Activated naive CD4-positive, alpha-beta T cell treated with Interleukin-2 at 50 U/mL for 16 hours (primary cell): ENCODE measurements around the gene FANCD2.
"Not testable (repeated sequence)": the region's sequence is repeated elsewhere in the genome, so short reads cannot be mapped to it uniquely, and the experiment has no call there.

Experiments used
- DNase-seq: peaks from one replicate; pipeline ENCODE4 v3.0.0-alpha.2; 2020

The FANCD2 gene

GRCh38 chr3:10017636-10018292 lies 8.5 kb upstream of the FANCD2 start:
- peak; percentile 53 for DNase-seq

GRCh38 chr3:10018806-10019205 lies 7.4 kb upstream of the FANCD2 start:
- DNase-seq, result not testable (repeated sequence)

GRCh38 chr3:10019326-10019725 lies 6.9 kb upstream of the FANCD2 start:
- DNase-seq, result no peak

GRCh38 chr3:10021856-10022775 lies 4.1 kb upstream of the FANCD2 start:
- DNase-seq, result no peak

GRCh38 chr3:10023587-10024310 lies 2.5 kb upstream of the FANCD2 start:
- no peak for DNase-seq

- DNase-seq, result no peak
These were observed 793 bp upstream of the FANCD2 start for GRCh38 chr3:10025205-10026083.

- no peak for DNase-seq
These were observed 14.8 kb downstream of the FANCD2 start for GRCh38 chr3:10041034-10041433.

GRCh38 chr3:10047876-10048275 lies 21.6 kb downstream of the FANCD2 start:
- DNase-seq, result no peak

- not testable (repeated sequence) for DNase-seq
These were observed 26.8 kb downstream of the FANCD2 start for GRCh38 chr3:10053054-10053453.

GRCh38 chr3:10055097-10055496 lies 28.9 kb downstream of the FANCD2 start:
- no peak for DNase-seq

- not testable (repeated sequence) for DNase-seq
These were observed 43.8 kb downstream of the FANCD2 start for GRCh38 chr3:10070077-10070476.

GRCh38 chr3:10074666-10075065 lies 48.4 kb downstream of the FANCD2 start:
- no peak for DNase-seq

GRCh38 chr3:10081871-10082270 lies 55.6 kb downstream of the FANCD2 start:
- no peak for DNase-seq

GRCh38 chr3:10085738-10086137 lies 59.5 kb downstream of the FANCD2 start:
- no peak for DNase-seq

- no peak for DNase-seq
These were observed 62.0 kb downstream of the FANCD2 start for GRCh38 chr3:10088256-10088655.

GRCh38 chr3:10090179-10090578 lies 63.9 kb downstream of the FANCD2 start:
- DNase-seq, result no peak

- DNase-seq, result not testable (repeated sequence)
These were observed 64.5 kb downstream of the FANCD2 start for GRCh38 chr3:10090774-10091173.

- not testable (repeated sequence) for DNase-seq
These were observed 65.2 kb downstream of the FANCD2 start for GRCh38 chr3:10091387-10091786.

GRCh38 chr3:10093678-10094077 lies 67.4 kb downstream of the FANCD2 start:
- no peak for DNase-seq

- no peak for DNase-seq
These were observed 72.8 kb downstream of the FANCD2 start for GRCh38 chr3:10099041-10099440.

- no peak for DNase-seq
These were observed 80.7 kb downstream of the FANCD2 start for GRCh38 chr3:10106919-10107318.

- no peak for DNase-seq
These were observed 81.9 kb downstream of the FANCD2 start, which contains the start of gene FANCD2OS for GRCh38 chr3:10108091-10108490. FANCD2OS (minus strand) TSS chr3:10108255; CDS start chr3:10104774, 3,481 bp downstream.
